GM12878 (cell line): ENCODE measurements around the gene ZNF723. TPM values are rescaled to one million over a fixed set of nuclear protein-coding genes. Genes with fewer than 3 reads are reported as not detected.

ENCODE experiments used
- ATAC-seq: fragments of 200-7000 bp; cut with Tn5 transposase; 3 replicates; pipeline ENCODE4 v1.9.1; 2020; ENCODE audit warnings: mild to moderate bottlenecking, moderate library complexity
- BruUV-seq: library from RNA; stranded (reverse); fragments of 400-500 nt; replicated peaks from 2 replicates; lab custom pipeline; 2021; lab: Mats Ljungman, UMichigan
- CTCF ChIA-PET: fragments of 300-600 bp; sonication (Branson Sonifier 250); formaldehyde crosslinking; extraction: SDS; loops from one replicate; lab custom pipeline; 2021; ENCODE audit warnings: inconsistent platforms; lab: Yijun Ruan, JAX
- POLR2A ChIA-PET: fragments of 350-600 bp; formaldehyde crosslinking; extraction: SDS; loops from one replicate; lab custom pipeline; 2021; ENCODE audit warnings: inconsistent platforms; lab: Charles Lee
- RAD21 ChIA-PET: fragments of 300-600 bp; sonication (Branson Sonifier 250); formaldehyde crosslinking; loops from one replicate; lab custom pipeline; 2023; ENCODE audit warnings: antibody characterized with exemption; ENCODE audit not compliant: unreplicated experiment; lab: Charles Lee
- SMC1A ChIA-PET: fragments of 300-600 bp; sonication (Branson Sonifier 250); formaldehyde crosslinking; loops from one replicate; lab custom pipeline; 2023; ENCODE audit not compliant: unreplicated experiment, uncharacterized antibody; lab: Charles Lee
- DNase-seq: peaks from one replicate; pipeline ENCODE4 v3.0.0-alpha.2; 2011; ENCODE audit warnings: low read depth, low spot score
- FAIRE-seq: peaks from 3 replicates; lab custom pipeline; 2011; peaks lifted over from hg19 to GRCh38; lab: Jason Lieb, UNC
- H2AFZ ChIP-seq: 2 replicates; pipeline ENCODE4 v1.6.0; 2011; ENCODE audit warnings: low read depth, low read length, control low read depth; ENCODE audit not compliant: control insufficient read depth
- H3K27ac ChIP-seq: 2 replicates; pipeline ENCODE4 v1.5.1; 2011; ENCODE audit warnings: control low read depth; ENCODE audit not compliant: control insufficient read depth, insufficient read depth
- H3K27me3 ChIP-seq, 2 experiments: replicated peaks in 1 of 2; 2 replicates each; pipeline versions ENCODE4 v1.6.0 to v1.6.1; 2011; ENCODE audit warnings: low read length in 1 of 2; ENCODE audit not compliant: control insufficient read depth in 2 of 2, insufficient read depth in 2 of 2
- H3K36me3 ChIP-seq, 2 experiments: 2 replicates each; pipeline ENCODE4 v1.5.1; 2011; ENCODE audit warnings: low read length in 1 of 2; ENCODE audit not compliant: control insufficient read depth in 2 of 2, insufficient read depth in 2 of 2
- H3K4me1 ChIP-seq: 2 replicates; pipeline ENCODE4 v1.6.1; 2011; ENCODE audit warnings: mild to moderate bottlenecking, low read length, moderate library complexity, mixed read lengths; ENCODE audit not compliant: control insufficient read depth, insufficient read depth
- H3K4me2 ChIP-seq: 2 replicates; pipeline ENCODE4 v1.6.0; 2011; ENCODE audit warnings: control low read depth; ENCODE audit not compliant: control insufficient read depth, insufficient read depth
- H3K4me3 ChIP-seq: fragments of 200-600 bp; sonication (generic); 2 replicates; pipeline ENCODE4 v1.5.1; 2016
- H3K79me2 ChIP-seq: 2 replicates; pipeline ENCODE4 v1.6.0; 2011; ENCODE audit warnings: low read length; ENCODE audit not compliant: control insufficient read depth, insufficient read depth
- H3K9ac ChIP-seq: 2 replicates; pipeline ENCODE4 v1.8.0; 2011; ENCODE audit warnings: low read length, control low read depth, mixed read lengths; ENCODE audit not compliant: control insufficient read depth, insufficient read depth
- H3K9me3 ChIP-seq: replicated peaks from 3 replicates; pipeline ENCODE4 v1.5.1; 2011; ENCODE audit warnings: mild to moderate bottlenecking, low read length; ENCODE audit not compliant: control insufficient read depth, insufficient read depth
- H4K20me1 ChIP-seq: 2 replicates; pipeline ENCODE4 v1.6.0; 2011; ENCODE audit not compliant: control insufficient read depth, insufficient read depth
- ATF7 ChIP-seq: fragments of 450-650 bp; IDR thresholded peaks from 2 replicates; pipeline ENCODE4 v1.6.1; 2016; ENCODE audit warnings: low read depth, mild to moderate bottlenecking
- BCLAF1 ChIP-seq: fragments of 450-650 bp; IDR thresholded peaks from 2 replicates; pipeline ENCODE4 v1.6.1; 2017; ENCODE audit warnings: antibody characterized with exemption, mild to moderate bottlenecking, moderate library complexity
- CBX3 ChIP-seq: fragments of 200-600 bp; sonication (generic); IDR thresholded peaks from 2 replicates; pipeline ENCODE4 v1.6.1; 2016; ENCODE audit warnings: low read depth, borderline replicate concordance
- CHD2 ChIP-seq: IDR thresholded peaks from 2 replicates; pipeline ENCODE4 v1.6.1; 2011; ENCODE audit warnings: low read depth, low read length, improper control_type of control experiment, borderline replicate concordance
- E2F4 ChIP-seq: IDR thresholded peaks from 2 replicates; pipeline ENCODE4 v1.6.1; 2012; ENCODE audit warnings: low read depth, low read length, improper control_type of control experiment
- EED ChIP-seq: sonication (generic); IDR thresholded peaks from 2 replicates; pipeline ENCODE4 v1.6.1; 2016; ENCODE audit warnings: antibody characterized with exemption, low read depth
- ESRRA ChIP-seq: IDR thresholded peaks from 2 replicates; pipeline ENCODE4 v1.6.1; 2012; ENCODE audit warnings: mild to moderate bottlenecking, low read length, improper control_type of control experiment
- FOS ChIP-seq: IDR thresholded peaks from 3 replicates; pipeline ENCODE4 v1.6.1; 2011; ENCODE audit warnings: borderline replicate concordance; ENCODE audit not compliant: insufficient read length; ENCODE audit errors: extremely low read depth
- GATAD2B ChIP-seq: fragments of 450-650 bp; conservative IDR thresholded peaks from 2 replicates; pipeline ENCODE4 v1.6.1; 2017; ENCODE audit warnings: low read depth, mild to moderate bottlenecking, moderate library complexity
- MEF2B ChIP-seq: fragments of 450-650 bp; IDR thresholded peaks from 2 replicates; pipeline ENCODE4 v1.6.1; 2018; ENCODE audit warnings: mild to moderate bottlenecking, moderate library complexity; ENCODE audit not compliant: partially characterized antibody, poor library complexity, severe bottlenecking
- MXI1 ChIP-seq: fragments of 150-350 bp; IDR thresholded peaks from 2 replicates; pipeline ENCODE4 v1.6.1; 2011; ENCODE audit warnings: low read depth, mild to moderate bottlenecking, inconsistent platforms, low read length, improper control_type of control experiment
- NFYB ChIP-seq: IDR thresholded peaks from 2 replicates; pipeline ENCODE4 v1.6.1; 2011; ENCODE audit warnings: low read depth, mild to moderate bottlenecking, low read length, improper control_type of control experiment, moderate library complexity; ENCODE audit not compliant: insufficient read depth
- PRDM15 ChIP-seq: fragments of 450-650 bp; formaldehyde crosslinking; IDR thresholded peaks from 2 replicates; pipeline ENCODE4 v1.4.0; 2020; ENCODE audit warnings: mild to moderate bottlenecking, moderate library complexity
- SMAD1 ChIP-seq: fragments of 450-650 bp; IDR thresholded peaks from 2 replicates; pipeline ENCODE4 v1.6.1; 2018; ENCODE audit warnings: mild to moderate bottlenecking, low read depth; ENCODE audit not compliant: partially characterized antibody
- SMARCA5 ChIP-seq: fragments of 450-650 bp; IDR thresholded peaks from 2 replicates; pipeline ENCODE4 v1.6.1; 2017; ENCODE audit warnings: mild to moderate bottlenecking
- SPI1 ChIP-seq: IDR thresholded peaks from 2 replicates; pipeline ENCODE4 v1.6.1; 2011; ENCODE audit warnings: low read depth, mild to moderate bottlenecking, low read length, moderate library complexity, borderline replicate concordance; ENCODE audit not compliant: insufficient read depth
- SUPT20H ChIP-seq: IDR thresholded peaks from 2 replicates; pipeline ENCODE4 v1.6.1; 2011; ENCODE audit warnings: low read depth, mild to moderate bottlenecking, low read length, moderate library complexity, borderline replicate concordance; ENCODE audit not compliant: control insufficient read depth
- TBL1XR1 ChIP-seq: IDR thresholded peaks from 2 replicates; pipeline ENCODE4 v1.6.1; 2012; ENCODE audit warnings: low read depth, low read length, improper control_type of control experiment
- WRNIP1 ChIP-seq: IDR thresholded peaks from 2 replicates; pipeline ENCODE4 v1.6.1; 2011; ENCODE audit warnings: low read depth, low read length, improper control_type of control experiment, borderline replicate concordance
- WGBS: methylation state at CpG from one replicate; pipeline ENCODE4 v1.1.6; 2016; ENCODE audit warnings: low lambda C conversion rate; ENCODE audit not compliant: insufficient replicate concordance, insufficient coverage; ENCODE audit errors: missing lambda C conversion rate; 5-methylcytosine and 5-hydroxymethylcytosine counted together
- in situ Hi-C: fragments of 300-500 bp; cut with MboI; formaldehyde crosslinking; loops from 9 replicates; pipeline ENCODE4 v1.14.3; 2018; ENCODE audit warnings: mixed read lengths
- intact Hi-C: fragments of 100-400 bp; cut with micrococcal nuclease; formaldehyde crosslinking; loops from one replicate; pipeline ENCODE4 v1.14.2; 2022; ENCODE audit not compliant: unreplicated experiment
- polyA plus RNA-seq, 11 experiments: library from polyadenylated mRNA; depleted of rRNA in 4 of 11; unstranded in 6 of 11; stranded (reverse) in 5 of 11; fragments of >200 nt; fragmentation: Nextera tagmentation in 4 of 11; fragmentation: Illumina TruSeq in 1 of 11; extraction: Ambion mirVana in 4 of 11; extraction: Trizol in 1 of 11; gene quantifications; 1 replicate in 1 of 11; 2 replicates in 10 of 11; pipeline versions ENCODE4 v1.2.1 to v1.2.3, GENCODE V29; 2011 to 2016; ENCODE audit warnings: inconsistent platforms in 2 of 11, missing spikeins in 2 of 11, low read depth in 1 of 11
- total RNA-seq, 4 experiments: library from RNA; depleted of rRNA in 3 of 4; stranded (reverse); fragments of >200 nt in 3 of 4; fragmentation: Illumina TruSeq in 1 of 4; extraction: Trizol in 1 of 4; gene quantifications; 2 replicates each; pipeline versions ENCODE4 v1.2.1 to v1.2.3, GENCODE V29; 2013 to 2021

Gene ZNF723
- total and polyA plus RNA-seq, 10 of the 15 experiments (the other 5 are each of a cell fraction or from before 2014, with no cell fraction given): not detected

DNA sequence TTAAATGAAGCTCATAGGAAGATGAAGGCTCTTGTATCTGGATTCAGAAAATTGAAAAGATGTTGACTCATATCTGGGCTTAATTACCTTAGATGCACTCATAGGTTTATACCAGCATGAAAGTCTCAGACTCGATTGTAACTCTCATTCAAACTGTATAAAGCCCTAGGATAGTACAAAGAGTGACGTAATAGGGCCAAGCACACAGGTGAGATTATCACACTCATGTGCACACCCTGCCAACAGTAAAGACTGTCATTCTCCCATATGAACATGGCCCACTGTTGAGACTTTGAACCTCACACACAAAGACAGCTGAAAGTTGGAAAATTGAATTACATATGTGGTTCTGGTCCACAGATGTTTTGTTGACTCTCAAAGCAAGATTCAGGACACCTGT lies 18.0 kb upstream of the ZNF723 start:
- TF ChIP-seq SMAD1 (no peak), E2F4 (no peak), MEF2B (no peak), PRDM15 (CRISPR knock-in tag) (no peak), SUPT20H (no peak), ATF7 (no peak), SMARCA5 (no peak), FOS (no peak), EED (no peak), GATAD2B (no peak), TBL1XR1 (no peak), ESRRA (no peak), CBX3 (no peak), MXI1 (no peak), SPI1 (no peak), BCLAF1 (no peak), CHD2 (no peak), NFYB (no peak), WRNIP1 (no peak)
- TF ChIP-seq, all 136 proteins: peak for 0
- Histone ChIP-seq H3K9ac (no peak overlapping the region), H3K4me2 (no peak overlapping the region), H4K20me1 (no peaks in the 10 kb centered on the region), H3K79me2 (no peaks in the 10 kb centered on the region), H2AFZ (no peak overlapping the region), H3K27me3 (no peaks in the 10 kb centered on the region), H3K27ac (no peak overlapping the region), H3K36me3 (no peaks in the 10 kb centered on the region), H3K9me3 (no peaks in the 10 kb centered on the region; the same call in 2 of the 3 replicates), H3K4me1 (no peaks in the 10 kb centered on the region), H3K4me3 (no peak overlapping the region)
- intact Hi-C loops (no loop called here), in situ Hi-C loops (no loop called here)
- ChIA-PET POLR2A (no interaction called here), CTCF (no interaction called here), RAD21 (no interaction called here), SMC1A (no interaction called here)
- no TSS peak for BruUV-seq
- no peak for FAIRE-seq
- 17% methylated on average over 2 of the region's 2 CpGs for WGBS
- no peak for DNase-seq
- ATAC-seq: no peak
